Trophoblast cell (in vitro differentiated cells and primary cell): ENCODE results near the gene SFR1.
A peak's percentile ranks its signal among the peaks of the same experiment; 100 is the strongest.

ENCODE experiments used
- DNase-seq, 2 donors: peaks; one replicate each; pipeline ENCODE4 v3.0.0-alpha.2; 2016
- H2AFZ ChIP-seq: 2 replicates; pipeline ENCODE4 v1.6.1; 2013; ENCODE audit warnings: low read length, moderate library complexity, mild to moderate bottlenecking; ENCODE audit not compliant: insufficient read depth, poor library complexity
- H2AK5ac ChIP-seq: 2 replicates; pipeline ENCODE4 v1.6.1; 2013; ENCODE audit warnings: mild to moderate bottlenecking, low read length
- H2BK120ac ChIP-seq: 2 replicates; pipeline ENCODE4 v1.6.1; 2013; ENCODE audit warnings: low read length, mild to moderate bottlenecking, moderate library complexity; ENCODE audit not compliant: insufficient read depth, poor library complexity
- H2BK12ac ChIP-seq: 2 replicates; pipeline ENCODE4 v1.6.1; 2013; ENCODE audit warnings: mild to moderate bottlenecking, low read length, moderate library complexity
- H2BK5ac ChIP-seq: 2 replicates; pipeline ENCODE4 v1.6.1; 2013; ENCODE audit warnings: low read length, low read depth, moderate library complexity, mild to moderate bottlenecking; ENCODE audit not compliant: poor library complexity
- H3K14ac ChIP-seq: 2 replicates; pipeline ENCODE4 v1.6.1; 2013; ENCODE audit warnings: mild to moderate bottlenecking, low read length
- H3K18ac ChIP-seq: 2 replicates; pipeline ENCODE4 v1.6.1; 2013; ENCODE audit warnings: mild to moderate bottlenecking, low read length
- H3K23ac ChIP-seq: 2 replicates; pipeline ENCODE4 v1.6.1; 2013; ENCODE audit warnings: low read length
- H3K27ac ChIP-seq: 2 replicates; pipeline ENCODE4 v1.5.1; 2013; ENCODE audit warnings: low read depth, mild to moderate bottlenecking, inconsistent platforms, low read length, moderate library complexity
- H3K27me3 ChIP-seq: 2 replicates; pipeline ENCODE4 v1.6.1; 2013; ENCODE audit warnings: inconsistent platforms, mild to moderate bottlenecking, low read length, moderate library complexity; ENCODE audit not compliant: insufficient read depth
- H3K36me3 ChIP-seq, 2 experiments: 1 replicate in 1 of 2; 2 replicates in 1 of 2; pipeline ENCODE4 v1.6.1; 2013; ENCODE audit warnings: low read length in 2 of 2, mild to moderate bottlenecking in 2 of 2, moderate library complexity in 1 of 2; ENCODE audit not compliant: insufficient read depth in 2 of 2, control insufficient read depth in 1 of 2
- H3K4ac ChIP-seq: 2 replicates; pipeline ENCODE4 v1.6.1; 2013; ENCODE audit warnings: low read depth, mild to moderate bottlenecking, low read length, moderate library complexity
- H3K4me1 ChIP-seq, 2 experiments: 1 replicate in 1 of 2; 2 replicates in 1 of 2; pipeline ENCODE4 v1.6.1; 2013; ENCODE audit warnings: low read length in 2 of 2, mild to moderate bottlenecking in 2 of 2, moderate library complexity in 1 of 2; ENCODE audit not compliant: insufficient read depth in 2 of 2, control insufficient read depth in 1 of 2
- H3K4me2 ChIP-seq: 2 replicates; pipeline ENCODE4 v1.6.1; 2013; ENCODE audit warnings: inconsistent platforms, mild to moderate bottlenecking, low read length, moderate library complexity
- H3K4me3 ChIP-seq: 2 replicates; pipeline ENCODE4 v1.5.1; 2013; ENCODE audit warnings: mild to moderate bottlenecking, low read depth, low read length, inconsistent platforms
- H3K79me1 ChIP-seq: one replicate; pipeline ENCODE4 v1.6.1; 2013; ENCODE audit warnings: low read length
- H3K79me2 ChIP-seq: 2 replicates; pipeline ENCODE4 v1.6.1; 2013; ENCODE audit warnings: low read length, mild to moderate bottlenecking; ENCODE audit not compliant: control insufficient read depth, insufficient read depth, poor library complexity
- H3K9ac ChIP-seq: 2 replicates; pipeline ENCODE4 v1.6.1; 2013; ENCODE audit warnings: mild to moderate bottlenecking, low read length
- H3K9me3 ChIP-seq: 2 replicates; pipeline ENCODE4 v1.6.1; 2013; ENCODE audit warnings: low read depth, mild to moderate bottlenecking, control low read depth, inconsistent platforms, low read length; ENCODE audit not compliant: insufficient read depth
- H4K12ac ChIP-seq: 2 replicates; pipeline ENCODE4 v1.6.1; 2013; ENCODE audit warnings: low read depth, mild to moderate bottlenecking, low read length, moderate library complexity
- H4K8ac ChIP-seq: 2 replicates; pipeline ENCODE4 v1.6.1; 2013; ENCODE audit warnings: low read depth, mild to moderate bottlenecking, low read length, moderate library complexity
- H4K91ac ChIP-seq: one replicate; pipeline ENCODE4 v1.6.1; 2013; ENCODE audit warnings: low read depth, mild to moderate bottlenecking, low read length, moderate library complexity
- WGBS: extraction: QIAGEN DNeasy Blood & Tissue Kit; methylation state at CpG from one replicate; pipeline ENCODE4 v1.1.7; 2013; ENCODE audit warnings: missing lambda C conversion rate; ENCODE audit not compliant: insufficient read length, insufficient coverage; ENCODE audit errors: extremely low coverage; 5-methylcytosine and 5-hydroxymethylcytosine counted together

Gene SFR1

DNA sequence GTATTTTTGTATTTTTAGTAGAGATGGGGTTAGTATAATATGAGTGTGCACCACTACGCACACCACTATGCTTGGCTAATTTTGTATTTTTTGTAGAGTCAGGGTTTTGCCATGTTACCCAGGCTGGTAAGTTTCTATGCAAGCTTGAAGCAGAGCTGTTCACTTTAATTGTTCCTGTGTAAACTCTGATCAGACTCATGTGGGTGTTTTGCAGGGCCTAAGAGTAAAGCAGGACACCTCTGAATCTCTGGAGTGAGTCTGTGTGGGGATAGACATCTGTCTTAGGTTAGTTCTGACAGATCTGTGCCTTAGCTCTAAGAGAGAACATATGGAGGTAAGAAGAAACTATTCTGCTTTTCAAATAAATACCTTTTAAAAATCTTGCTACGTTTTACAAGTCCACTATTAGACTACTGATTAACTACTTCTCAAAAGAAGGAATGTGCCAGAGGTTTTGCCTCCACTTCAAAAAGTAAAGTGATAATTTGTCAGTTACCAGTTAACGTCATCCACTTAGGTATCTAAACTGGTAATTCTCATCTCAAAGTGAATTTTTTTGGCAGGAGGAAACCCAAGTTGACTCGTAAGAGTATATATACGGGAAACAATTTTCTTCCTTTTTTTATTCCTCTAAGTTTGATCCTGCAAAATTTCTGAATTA is 37.4 kb upstream of the SFR1 start:
- H3K18ac ChIP-seq: no peak overlapping the region
- no CpG with 5 or more reads among the region's 5 CpGs for WGBS
- no peak overlapping the region for H2AFZ ChIP-seq
- H3K79me1 ChIP-seq: peaks cover 13% of the 10 kb centered on the region
- peaks cover 5 to 10% of the 10 kb centered on the region in 2 experiments for H3K4me1 ChIP-seq
- no peaks in the 10 kb centered on the region for H3K27me3 ChIP-seq
- H2BK12ac ChIP-seq: no peak overlapping the region
- H2BK5ac ChIP-seq: no peak overlapping the region
- H2BK120ac ChIP-seq: no peak overlapping the region
- no peak overlapping the region for H3K4me2 ChIP-seq
- H4K91ac ChIP-seq: no peak overlapping the region
- no peak overlapping the region for H3K4me3 ChIP-seq
- no peak overlapping the region for H3K27ac ChIP-seq
- H2AK5ac ChIP-seq: no peak overlapping the region
- no peak overlapping the region for H3K14ac ChIP-seq
- H3K4ac ChIP-seq: no peak overlapping the region
- no peaks in the 10 kb centered on the region for H3K9me3 ChIP-seq
- no peak overlapping the region for H3K9ac ChIP-seq
- no peak for DNase-seq
- no peaks in the 10 kb centered on the region for H3K36me3 ChIP-seq
- H3K23ac ChIP-seq: no peak overlapping the region
- no peak overlapping the region for H4K8ac ChIP-seq
- no peaks in the 10 kb centered on the region for H3K79me2 ChIP-seq
- no peak overlapping the region for H4K12ac ChIP-seq

DNA sequence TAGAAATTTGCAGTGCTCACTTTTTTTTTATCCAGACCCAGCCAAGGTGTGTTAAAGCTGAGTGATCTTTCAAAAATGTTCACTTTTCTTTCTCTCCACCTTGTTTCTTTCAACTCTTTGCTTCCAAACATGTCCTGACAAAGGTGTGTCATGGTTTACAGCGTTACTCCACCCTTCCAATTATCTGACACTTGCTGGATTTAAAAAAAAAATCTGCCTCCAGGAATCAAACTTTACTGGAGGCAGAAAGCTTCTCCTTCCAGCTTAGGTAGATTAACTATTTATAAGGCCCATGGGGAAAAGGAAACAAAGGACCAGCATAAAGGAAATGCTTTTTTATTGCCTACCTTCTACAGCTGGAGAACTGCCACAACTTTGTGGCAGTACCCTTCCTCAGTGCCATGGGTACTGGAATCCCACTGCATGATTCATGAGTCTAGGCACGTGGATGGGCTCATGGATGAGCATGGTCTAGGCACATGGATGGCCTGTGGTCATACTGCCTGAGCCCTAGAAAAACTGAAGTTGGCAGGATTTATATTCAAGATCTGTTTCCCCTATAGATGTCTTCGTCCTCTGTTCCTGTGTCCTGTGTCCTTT is 36.1 kb upstream of the SFR1 start, which contains the start of gene COL17A1:
Gene COL17A1, minus strand, starts transcription at position 80 of the 600 bp plus-strand sequence. CDS start 5,207 bp downstream, outside the sequence.
- no CpG with 5 or more reads among the region's 3 CpGs for WGBS

DNA sequence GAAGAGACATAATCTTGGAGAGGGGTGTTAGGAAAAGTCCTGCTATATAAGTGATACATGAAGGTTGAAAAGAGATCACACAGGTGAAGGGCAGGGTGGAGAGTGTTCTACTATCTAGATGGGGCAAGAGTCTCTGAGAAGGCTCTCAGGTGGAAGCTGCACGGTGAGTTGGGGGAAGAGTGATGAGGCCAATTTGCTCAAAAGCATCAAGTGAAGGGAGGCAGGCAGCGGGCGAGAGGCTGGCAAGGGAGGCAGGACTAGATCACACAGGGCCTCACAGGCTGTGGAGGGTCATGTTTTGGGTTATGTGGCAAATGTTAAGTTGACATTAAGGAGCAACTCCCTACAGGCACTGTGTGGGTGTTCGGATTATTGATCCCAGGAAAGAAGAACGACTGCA is 33.7 kb upstream of the SFR1 start:
- Histone ChIP-seq H3K14ac (no peak overlapping the region), H4K8ac (no peak overlapping the region), H2BK12ac (no peak overlapping the region), H3K4me1 (no peaks in the 10 kb centered on the region), H2BK120ac (no peak overlapping the region), H3K4me2 (no peak overlapping the region), H3K9ac (no peak overlapping the region), H3K4ac (no peak overlapping the region), H3K4me3 (no peak overlapping the region), H3K27ac (no peak overlapping the region), H3K79me1 (peaks cover 2% of the 10 kb centered on the region), H4K91ac (no peak overlapping the region), H3K79me2 (no peaks in the 10 kb centered on the region), H4K12ac (no peak overlapping the region), H2BK5ac (no peak overlapping the region), H3K23ac (no peak overlapping the region), H2AFZ (no peak overlapping the region), H3K18ac (no peak overlapping the region), H3K9me3 (no peaks in the 10 kb centered on the region), H3K36me3 (no peaks in the 10 kb centered on the region), H2AK5ac (no peak overlapping the region), H3K27me3 (no peaks in the 10 kb centered on the region)
- DNase-seq: no peak
- no CpG with 5 or more reads among the region's 5 CpGs for WGBS

More for the DNA sequence above, 36.1 kb upstream of the SFR1 start, which contains the start of gene COL17A1:
- H3K27ac ChIP-seq: no peak within 1 kb of the TSS
- H3K4me2 ChIP-seq: no peak within 1 kb of the TSS
- no peak within 1 kb of the TSS for H3K18ac ChIP-seq
- peaks cover 5 to 10% of the 10 kb centered on the region in 2 experiments for H3K4me1 ChIP-seq
- H3K9ac ChIP-seq: no peak within 1 kb of the TSS
- DNase-seq: peak in 1 of 2 donors; percentile 37
- H3K4ac ChIP-seq: no peak within 1 kb of the TSS
- no peak within 1 kb of the TSS for H3K23ac ChIP-seq
- H3K79me2 ChIP-seq: no peaks in the 10 kb centered on the region
- H2BK12ac ChIP-seq: peak within 1 kb of the TSS; percentile 91
- no peak within 1 kb of the TSS for H3K14ac ChIP-seq
- H4K91ac ChIP-seq: peak within 1 kb of the TSS; percentile 88
- H2AFZ ChIP-seq: no peak within 1 kb of the TSS
- H3K36me3 ChIP-seq: no peaks in the 10 kb centered on the region
- H2BK120ac ChIP-seq: no peak within 1 kb of the TSS
- H3K9me3 ChIP-seq: no peaks in the 10 kb centered on the region
- no peak within 1 kb of the TSS for H3K4me3 ChIP-seq
- H3K79me1 ChIP-seq: peaks cover 13% of the 10 kb centered on the region
- H4K8ac ChIP-seq: no peak within 1 kb of the TSS
- no peaks in the 10 kb centered on the region for H3K27me3 ChIP-seq
- no peak within 1 kb of the TSS for H2BK5ac ChIP-seq
- H4K12ac ChIP-seq: no peak within 1 kb of the TSS
- peak within 1 kb of the TSS; percentile 86 for H2AK5ac ChIP-seq

DNA sequence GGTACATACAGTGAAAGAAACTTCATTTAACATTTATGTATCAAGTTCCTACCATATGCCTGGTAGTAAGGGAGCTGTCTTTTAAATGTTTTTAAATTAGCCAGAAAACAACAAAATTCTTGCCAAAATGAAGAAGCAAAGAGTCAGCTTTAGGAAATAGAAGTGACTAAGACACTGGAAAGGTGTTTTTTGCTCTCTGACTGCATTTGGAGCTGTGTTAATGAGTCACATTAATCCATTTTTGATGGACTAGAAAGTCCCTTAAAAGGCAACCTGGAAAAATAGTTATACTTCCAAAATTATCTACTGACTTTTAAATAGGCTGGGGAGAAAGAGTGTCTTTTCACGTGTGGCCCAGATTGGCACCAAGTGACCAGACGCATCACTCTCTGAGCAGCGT is 32.4 kb upstream of the SFR1 start:
- Histone ChIP-seq H4K12ac (no peak overlapping the region), H3K27me3 (no peaks in the 10 kb centered on the region), H3K36me3 (no peaks in the 10 kb centered on the region), H2AK5ac (no peak overlapping the region), H2AFZ (no peak overlapping the region), H3K23ac (no peak overlapping the region), H3K9ac (no peak overlapping the region), H3K9me3 (no peaks in the 10 kb centered on the region), H3K14ac (no peak overlapping the region), H3K79me1 (peaks cover 2% of the 10 kb centered on the region), H3K4me1 (no peaks in the 10 kb centered on the region), H2BK120ac (no peak overlapping the region), H2BK5ac (peak overlapping the region; percentile 28), H4K91ac (no peak overlapping the region), H3K79me2 (no peaks in the 10 kb centered on the region), H3K18ac (no peak overlapping the region), H3K27ac (no peak overlapping the region), H3K4me2 (no peak overlapping the region), H3K4ac (no peak overlapping the region), H4K8ac (no peak overlapping the region), H3K4me3 (no peak overlapping the region), H2BK12ac (no peak overlapping the region)
- WGBS: no CpG with 5 or more reads among the region's 3 CpGs
- no peak for DNase-seq
